LoVo (cell line): Measurements from ENCODE around the gene LRRC41.
A peak's percentile ranks its signal among the peaks of the same experiment; 100 is the strongest.
"Not testable (repeated sequence)": the region's sequence is repeated elsewhere in the genome, so short reads cannot be mapped to it uniquely, and the experiment has no call there.

Source experiments
- DNase-seq: peaks from one replicate; pipeline ENCODE4 v3.0.0-alpha.2; 2016; ENCODE audit warnings: low spot score

LRRC41 gene

GRCh38 chr1:46284597-46285564 is 18.5 kb downstream of the LRRC41 start:
- DNase-seq: no peak

GRCh38 chr1:46284058-46284457 is 19.4 kb downstream of the LRRC41 start:
- no peak for DNase-seq

- DNase-seq: no peak
Observed at GRCh38 chr1:46281021-46281420, 22.4 kb downstream of the LRRC41 start.

- DNase-seq: no peak
Observed at GRCh38 chr1:46280092-46280491, 23.3 kb downstream of the LRRC41 start.

GRCh38 chr1:46278807-46279206 is 24.6 kb downstream of the LRRC41 start:
- DNase-seq: no peak

- DNase-seq: no peak
Observed at GRCh38 chr1:46277658-46278373, 25.6 kb downstream of the LRRC41 start.

GRCh38 chr1:46275030-46275337 is 28.4 kb downstream of the LRRC41 start:
- DNase-seq: no peak

- DNase-seq: no peak
Observed at GRCh38 chr1:46274225-46275029, 29.0 kb downstream of the LRRC41 start.

DNA sequence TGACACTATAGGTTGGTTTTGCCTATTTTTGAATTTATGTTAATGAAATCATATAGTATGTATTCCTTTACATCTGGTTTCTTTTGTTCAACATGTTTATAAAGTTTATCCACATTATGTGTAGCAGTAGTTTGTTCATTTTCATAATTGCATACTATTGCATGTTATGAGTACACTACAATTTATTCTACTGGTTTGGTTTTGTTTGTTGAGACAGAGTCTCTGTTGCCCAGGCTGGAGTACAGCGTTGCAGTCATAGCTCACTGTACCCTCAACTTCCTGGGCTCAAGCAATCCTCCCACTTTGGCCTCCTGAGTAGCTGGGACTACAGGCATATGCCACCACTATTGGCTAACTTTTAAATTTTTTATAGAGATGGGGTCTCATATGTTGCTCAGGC is 34.8 kb downstream of the LRRC41 start:
- DNase-seq: no peak

- no peak for DNase-seq
Observed at GRCh38 chr1:46263146-46263545, 40.3 kb downstream of the LRRC41 start.

DNA sequence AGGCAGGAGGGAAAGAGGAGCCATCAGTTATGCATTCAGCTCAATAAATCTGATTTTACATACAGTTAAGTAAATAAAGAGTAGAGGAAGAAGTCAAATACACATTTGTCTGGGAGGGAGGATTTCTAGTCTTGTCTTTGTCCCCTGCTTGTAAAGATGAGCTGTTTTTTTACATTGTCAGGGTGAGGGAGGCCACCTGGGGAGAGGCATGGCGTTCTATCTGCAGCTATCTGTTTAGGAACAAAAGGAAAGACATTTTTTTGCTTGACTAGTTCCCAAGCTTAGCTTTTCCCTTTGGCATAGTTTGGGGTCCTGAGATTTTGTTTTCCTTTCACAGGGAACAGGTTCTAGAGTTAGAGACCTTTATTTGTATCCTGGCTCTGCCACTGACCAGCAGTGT is 40.9 kb downstream of the LRRC41 start:
- no peak for DNase-seq

GRCh38 chr1:46256523-46256922 is 46.9 kb downstream of the LRRC41 start:
- no peak for DNase-seq

DNA sequence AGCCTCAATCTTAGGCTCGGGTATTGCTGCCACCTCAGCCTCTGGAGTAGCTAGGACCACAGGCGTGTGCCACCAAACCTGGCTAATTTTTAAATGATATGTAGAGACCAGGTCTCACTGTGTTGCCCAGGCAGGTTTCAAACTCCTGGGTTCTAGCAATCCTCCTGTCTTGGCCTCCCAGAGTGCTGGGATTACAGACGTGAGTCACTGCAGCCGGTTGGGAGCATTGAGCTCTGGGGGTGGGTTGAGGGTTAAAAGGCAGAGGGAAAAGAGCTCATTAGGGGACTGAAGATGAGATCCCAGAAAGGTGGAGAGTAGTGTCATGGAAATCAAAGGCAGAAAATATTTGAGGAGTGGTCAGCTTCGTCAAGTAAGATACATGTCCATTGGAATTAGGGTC is 48.7 kb downstream of the LRRC41 start:
- no peak for DNase-seq

- DNase-seq: peak; percentile 54
Observed at GRCh38 chr1:46248122-46248920, 55.1 kb downstream of the LRRC41 start.

DNA sequence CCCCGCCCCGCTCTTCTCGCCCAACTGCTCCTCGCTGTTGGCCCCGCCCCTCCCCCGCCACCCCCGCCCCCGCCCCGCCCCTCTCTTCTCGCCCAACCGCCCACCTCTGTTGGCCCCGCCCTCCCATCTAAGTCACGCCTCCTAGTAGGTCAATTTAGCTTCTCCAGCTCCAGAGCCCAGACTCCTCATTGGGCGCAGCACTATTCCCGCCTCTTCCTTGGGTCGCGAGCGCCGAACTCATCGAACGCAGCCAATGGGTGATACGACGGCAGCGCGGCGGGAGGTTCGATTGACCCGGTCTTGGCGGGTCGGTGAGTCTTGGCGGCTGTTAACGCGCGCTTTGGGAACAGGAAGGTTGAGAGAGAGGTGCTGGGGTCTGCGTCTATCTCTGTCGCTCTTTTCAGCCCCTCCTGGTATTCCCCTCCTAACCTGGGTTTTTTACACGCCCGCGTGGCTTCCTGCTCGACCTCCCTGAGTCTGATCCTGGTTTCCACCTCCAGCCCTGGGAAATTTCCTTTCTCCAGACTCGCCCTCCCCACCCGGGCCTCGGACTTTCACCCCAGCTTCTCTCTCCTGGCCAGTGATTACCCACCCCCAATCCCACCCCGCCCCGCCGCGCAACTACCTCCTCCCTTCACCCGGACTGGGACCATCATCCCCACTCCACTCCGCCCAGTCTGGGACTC is 55.8 kb downstream of the LRRC41 start, which contains the start of gene RAD54L:
Gene RAD54L (plus strand): TSS at position 328 of the 686 bp plus-strand sequence. CDS start 643 bp downstream, outside the sequence.
- peak; percentile 99 for DNase-seq

DNA sequence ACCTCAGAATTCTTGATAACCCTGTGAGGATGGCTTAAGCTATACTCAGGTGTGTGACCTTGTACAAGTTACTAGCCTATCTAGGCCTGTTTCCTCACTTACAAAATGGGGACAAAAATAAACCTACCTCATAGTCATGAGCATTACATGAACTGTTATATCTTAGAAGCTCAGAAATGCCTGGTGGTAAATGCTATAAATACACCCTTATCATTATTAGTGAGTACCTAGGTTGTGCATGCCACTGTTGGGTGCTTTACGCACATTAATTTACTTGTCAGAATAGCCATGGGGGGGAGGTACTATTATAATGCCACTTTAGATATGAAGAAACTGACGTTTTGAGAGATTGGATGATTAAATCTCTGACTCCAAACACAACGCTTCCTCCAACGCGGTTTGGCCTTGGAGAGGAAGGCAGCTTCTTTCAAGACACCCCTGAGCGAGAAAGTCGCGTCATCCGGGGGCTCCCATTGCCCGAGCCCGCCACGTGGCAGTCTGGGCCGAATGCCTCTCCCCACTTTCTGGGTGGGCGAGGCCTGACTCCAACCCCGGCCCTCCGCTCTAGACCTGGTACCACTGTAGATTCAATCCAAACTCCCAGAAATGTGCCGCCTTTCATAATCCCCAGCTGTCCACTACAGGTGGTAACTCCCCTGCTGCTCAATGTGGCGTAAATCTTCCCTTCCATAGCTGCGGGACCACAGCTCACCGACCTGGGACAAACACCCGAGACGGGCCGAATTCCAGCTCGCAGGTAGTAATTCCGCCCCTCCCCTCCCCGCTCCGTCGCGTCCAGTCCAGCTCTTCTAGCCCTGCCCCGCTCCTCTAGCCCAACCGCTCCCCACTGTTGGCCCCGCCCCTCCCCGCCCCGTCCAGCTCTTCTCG is 56.6 kb downstream of the LRRC41 start:
- peak; percentile 14 for DNase-seq

DNA sequence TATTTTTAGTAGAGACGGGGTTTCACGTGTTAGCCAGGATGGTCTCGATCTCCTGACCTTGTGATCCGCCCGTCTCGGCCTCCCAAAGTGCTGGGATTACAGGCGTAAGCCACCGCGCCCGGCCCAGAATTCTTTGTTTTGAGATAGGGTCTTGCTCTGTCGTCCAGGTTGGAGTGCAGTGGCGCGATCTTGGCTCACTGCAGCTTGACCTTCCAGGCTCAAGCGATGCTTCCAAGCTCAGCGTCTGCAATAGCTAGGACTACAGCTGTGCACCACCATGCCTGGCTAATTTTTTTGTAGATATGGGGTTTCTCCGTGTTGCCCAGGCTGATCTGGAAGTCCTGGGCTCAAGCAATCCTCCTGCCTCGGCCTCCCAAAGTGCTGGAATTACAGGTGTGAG is 57.3 kb downstream of the LRRC41 start:
- DNase-seq: not testable (repeated sequence)

DNA sequence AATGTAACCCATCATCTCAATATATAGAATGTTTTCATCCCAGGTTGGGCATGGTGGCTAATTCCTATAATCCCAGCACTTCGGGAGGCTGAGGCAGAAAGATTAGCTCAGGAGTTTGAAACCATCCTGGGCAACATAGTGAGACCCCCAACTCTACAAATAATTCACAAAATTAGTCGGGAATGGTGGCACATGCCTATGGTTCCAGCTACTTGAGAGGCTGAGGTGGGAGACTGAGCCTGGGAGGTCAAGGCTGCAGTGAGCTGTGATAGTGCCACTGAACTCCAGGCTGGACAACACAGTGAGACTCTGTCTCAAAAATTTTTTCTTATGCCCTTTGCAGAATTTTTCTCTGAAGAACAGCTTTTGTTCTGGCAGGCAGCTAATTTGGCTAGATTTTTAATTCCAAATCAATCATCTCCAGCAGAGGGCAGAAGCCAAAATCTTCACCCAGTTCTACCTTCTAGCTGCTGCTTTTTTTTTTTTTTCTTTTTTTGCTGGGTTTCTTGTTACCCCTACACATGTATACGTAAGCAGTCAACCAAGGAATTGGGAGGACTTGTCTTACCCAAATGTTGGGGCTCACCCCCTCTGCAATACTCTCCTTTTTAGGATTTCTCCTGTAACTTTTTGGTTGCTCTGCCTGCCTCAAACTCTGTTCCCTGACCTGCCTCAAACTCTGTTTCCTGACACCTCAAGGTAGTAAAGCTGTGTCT is 58.6 kb downstream of the LRRC41 start:
- peak; percentile 12 for DNase-seq

- not testable (repeated sequence) for DNase-seq
Observed at GRCh38 chr1:46243831-46244230, 59.6 kb downstream of the LRRC41 start.
